Mammary epithelial cell (primary cell): ENCODE measurements around the gene PNP.

Experiments
- EZH2 ChIP-seq: IDR thresholded peaks from 2 replicates; pipeline ENCODE4 v1.6.1; 2012; ENCODE audit warnings: low read length, inconsistent platforms, borderline replicate concordance
- TF ChIP-seq, protein P1 (sequence below), 2 donors: IDR thresholded peaks in 1 of 2; conservative IDR thresholded peaks in 1 of 2; 2 replicates each; pipeline ENCODE4 v1.5.1; 2011 to 2012; ENCODE audit warnings: inconsistent platforms in 2 of 2, low read length in 2 of 2, mild to moderate bottlenecking in 2 of 2, control low read depth in 1 of 2, low read depth in 1 of 2; ENCODE audit not compliant: insufficient read depth in 1 of 2; ENCODE audit errors: extremely low read depth in 1 of 2

DNA sequence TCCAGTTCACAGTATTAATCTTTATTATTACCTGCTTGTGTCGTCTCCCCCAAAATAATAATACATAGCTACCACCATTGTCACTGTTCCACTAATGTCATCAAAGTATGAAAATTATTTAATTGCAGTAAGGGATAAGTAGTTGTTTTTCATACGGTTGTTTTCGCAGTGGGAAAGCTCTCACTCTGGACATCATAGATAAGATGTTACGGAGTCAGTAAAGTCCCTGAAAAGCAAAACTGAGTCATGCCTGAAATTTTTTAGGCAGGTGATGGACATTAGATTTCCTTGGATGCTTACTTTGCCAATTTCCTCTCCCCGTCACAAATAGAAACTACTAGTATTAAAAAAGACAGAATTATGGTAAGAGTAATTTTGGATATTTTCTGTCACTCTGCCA is 13.2 kb downstream of the PNP start:
- TF ChIP-seq, protein P1, sequence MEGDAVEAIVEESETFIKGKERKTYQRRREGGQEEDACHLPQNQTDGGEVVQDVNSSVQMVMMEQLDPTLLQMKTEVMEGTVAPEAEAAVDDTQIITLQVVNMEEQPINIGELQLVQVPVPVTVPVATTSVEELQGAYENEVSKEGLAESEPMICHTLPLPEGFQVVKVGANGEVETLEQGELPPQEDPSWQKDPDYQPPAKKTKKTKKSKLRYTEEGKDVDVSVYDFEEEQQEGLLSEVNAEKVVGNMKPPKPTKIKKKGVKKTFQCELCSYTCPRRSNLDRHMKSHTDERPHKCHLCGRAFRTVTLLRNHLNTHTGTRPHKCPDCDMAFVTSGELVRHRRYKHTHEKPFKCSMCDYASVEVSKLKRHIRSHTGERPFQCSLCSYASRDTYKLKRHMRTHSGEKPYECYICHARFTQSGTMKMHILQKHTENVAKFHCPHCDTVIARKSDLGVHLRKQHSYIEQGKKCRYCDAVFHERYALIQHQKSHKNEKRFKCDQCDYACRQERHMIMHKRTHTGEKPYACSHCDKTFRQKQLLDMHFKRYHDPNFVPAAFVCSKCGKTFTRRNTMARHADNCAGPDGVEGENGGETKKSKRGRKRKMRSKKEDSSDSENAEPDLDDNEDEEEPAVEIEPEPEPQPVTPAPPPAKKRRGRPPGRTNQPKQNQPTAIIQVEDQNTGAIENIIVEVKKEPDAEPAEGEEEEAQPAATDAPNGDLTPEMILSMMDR (conservative IDR thresholded peaks at IDR 0.05 in 1 of 2, IDR thresholded peaks at IDR 0.05 in 1 of 2; ENCODE audit: extremely low read depth in 1 of 2, insufficient read depth in 1 of 2, low read depth in 1 of 2, low read length in 2 of 2), result no peak
- no peak for TF ChIP-seq EZH2
